Bronchial epithelial cell (primary cell): ENCODE data around the gene TEX22. TPM values are rescaled to one million over a fixed set of nuclear protein-coding genes. Genes with fewer than 3 reads are reported as not detected.

Source experiments
- DNase-seq: peaks from one replicate; pipeline ENCODE4 v3.0.0-alpha.2; 2010; ENCODE audit warnings: low read depth
- FAIRE-seq: peaks from 2 replicates; lab custom pipeline; 2011; peaks lifted over from hg19 to GRCh38; lab: Jason Lieb, UNC
- H3K27me3 ChIP-seq: 2 replicates; pipeline ENCODE4 v1.5.1; 2011; ENCODE audit warnings: low read length; ENCODE audit not compliant: control insufficient read depth, insufficient read depth
- H3K36me3 ChIP-seq: 2 replicates; pipeline ENCODE4 v1.5.1; 2011; ENCODE audit warnings: low read length; ENCODE audit not compliant: control insufficient read depth, insufficient read depth
- H3K4me3 ChIP-seq: 2 replicates; pipeline ENCODE4 v1.5.1; 2011; ENCODE audit warnings: mild to moderate bottlenecking, low read depth, low read length, control low read depth
- CTCF ChIP-seq: IDR thresholded peaks from 2 replicates; pipeline ENCODE4 v1.5.1; 2011; ENCODE audit warnings: mild to moderate bottlenecking, moderate library complexity, low read length, control low read depth, inconsistent platforms; ENCODE audit not compliant: insufficient read depth, severe bottlenecking
- total RNA-seq: library from RNA; depleted of rRNA; stranded (reverse); fragments of >200 nt; gene quantifications from 2 replicates; pipeline ENCODE4 v1.2.1, GENCODE V29; 2014

Gene TEX22
- total RNA-seq, 1 donor from 2014 or later: 1.8 TPM

- DNase-seq (no peak), FAIRE-seq (no peak)
- H3K36me3 ChIP-seq: peaks cover 12% of the 10 kb centered on the region
Observed at GRCh38 chr14:105388110-105388951, 10.0 kb upstream of the TEX22 start.

GRCh38 chr14:105388976-105389375 lies 9.4 kb upstream of the TEX22 start:
- no peak for DNase-seq
- H3K36me3 ChIP-seq: peaks cover 12% of the 10 kb centered on the region
- no peak overlapping the region for H3K4me3 ChIP-seq
- no peak for FAIRE-seq
- TF ChIP-seq CTCF: no peak
- no peaks in the 10 kb centered on the region for H3K27me3 ChIP-seq

More at GRCh38 chr14:105388110-105388951, 10.0 kb upstream of the TEX22 start:
- no peak overlapping the region for H3K4me3 ChIP-seq
- no peak for TF ChIP-seq CTCF
- H3K27me3 ChIP-seq: no peaks in the 10 kb centered on the region

GRCh38 chr14:105389534-105389933 lies 8.8 kb upstream of the TEX22 start:
- TF ChIP-seq CTCF: no peak
- no peak for FAIRE-seq
- H3K27me3 ChIP-seq: no peaks in the 10 kb centered on the region
- peaks cover 8% of the 10 kb centered on the region for H3K36me3 ChIP-seq
- no peak overlapping the region for H3K4me3 ChIP-seq
- no peak for DNase-seq

- FAIRE-seq (no peak), DNase-seq (no peak)
- peaks cover 8% of the 10 kb centered on the region for H3K36me3 ChIP-seq
- no peaks in the 10 kb centered on the region for H3K27me3 ChIP-seq
- no peak for TF ChIP-seq CTCF
- no peak overlapping the region for H3K4me3 ChIP-seq
Observed at GRCh38 chr14:105389976-105390848, 8.1 kb upstream of the TEX22 start.

GRCh38 chr14:105390849-105391500 lies 7.4 kb upstream of the TEX22 start:
- H3K27me3 ChIP-seq: no peaks in the 10 kb centered on the region
- TF ChIP-seq CTCF: no peak
- peaks cover 7% of the 10 kb centered on the region for H3K36me3 ChIP-seq
- no peak for FAIRE-seq
- DNase-seq: no peak
- no peak overlapping the region for H3K4me3 ChIP-seq
